AG04450 (cell line): ENCODE measurements around the gene ATF4. TPM values are rescaled to one million over a fixed set of nuclear protein-coding genes. Genes with fewer than 3 reads are reported as not detected.

Experiments used
- CTCF ChIA-PET: fragments of 300-600, 350-600 bp; formaldehyde crosslinking; extraction: SDS; loops from one replicate; lab custom pipeline; 2022; ENCODE audit warnings: antibody characterized with exemption, inconsistent platforms; lab: Charles Lee
- POLR2A ChIA-PET: fragments of 350-600 bp; formaldehyde crosslinking; extraction: SDS; loops from one replicate; lab custom pipeline; 2021; ENCODE audit warnings: antibody characterized with exemption, inconsistent platforms; lab: Yijun Ruan, JAX
- DNase-seq: peaks from one replicate; pipeline ENCODE4 v3.0.0-alpha.2; 2011; ENCODE audit warnings: low read depth, low spot score
- H3K27ac ChIP-seq: one replicate; pipeline ENCODE4 v1.5.1; 2012; ENCODE audit warnings: low read depth, low read length, control low read depth
- H3K27me3 ChIP-seq: one replicate; pipeline ENCODE4 v1.6.0; 2012; ENCODE audit warnings: low read length; ENCODE audit not compliant: control insufficient read depth, insufficient read depth
- H3K4me3 ChIP-seq: 2 replicates; pipeline ENCODE4 v1.5.1; 2011; ENCODE audit warnings: mild to moderate bottlenecking, low read depth, low read length, control low read depth
- H3K9me3 ChIP-seq: 2 replicates; pipeline ENCODE4 v1.5.1; 2012; ENCODE audit warnings: low read length; ENCODE audit not compliant: control insufficient read depth, insufficient read depth
- CTCF ChIP-seq: IDR thresholded peaks from 2 replicates; pipeline ENCODE4 v1.5.1; 2011; ENCODE audit warnings: low read depth, low read length, control low read depth, inconsistent platforms
- polyA plus RNA-seq: library from polyadenylated mRNA; depleted of rRNA; stranded (reverse); fragments of >200 nt; gene quantifications from 2 replicates; pipeline ENCODE4 v1.2.3, GENCODE V29; 2011

The ATF4 gene
- polyA plus RNA-seq, 1 experiment: 936 TPM

- CTCF ChIA-PET: interaction anchor here (2.0 kb wide), 1 partner anchor 22 kb away, joined by 12 read pairs; no protein-coding TSS in a partner anchor
- Histone ChIP-seq H3K9me3 (no peaks in the 10 kb centered on the region), H3K4me3 (no peak overlapping the region), H3K27ac (peak overlapping the region; percentile 47), H3K27me3 (no peaks in the 10 kb centered on the region)
- TF ChIP-seq CTCF: no peak
- POLR2A ChIA-PET: no interaction called here
- no peak for DNase-seq
Measured at GRCh38 chr22:39474351-39475111, 45.8 kb upstream of the ATF4 start.

GRCh38 chr22:39475337-39475736, 45.0 kb upstream of the ATF4 start:
- H3K27ac ChIP-seq: no peak overlapping the region
- TF ChIP-seq CTCF: no peak
- ChIA-PET CTCF (interaction anchor here (0.8 to 2.0 kb wide), 2 partner anchors 21 to 27 kb away, joined by 3 to 12 read pairs; partner anchors contain the start of gene MIEF1), POLR2A (no interaction called here)
- H3K27me3 ChIP-seq: peaks cover 6% of the 10 kb centered on the region
- no peak overlapping the region for H3K4me3 ChIP-seq
- no peak for DNase-seq
- H3K9me3 ChIP-seq: no peaks in the 10 kb centered on the region

GRCh38 chr22:39475902-39476301, 44.5 kb upstream of the ATF4 start:
- CTCF ChIA-PET: interaction anchor here (0.8 to 2.0 kb wide), 2 partner anchors 20 to 26 kb away, joined by 3 to 12 read pairs; partner anchors contain the start of gene MIEF1
- H3K9me3 ChIP-seq: no peaks in the 10 kb centered on the region
- POLR2A ChIA-PET: no interaction called here
- H3K27me3 ChIP-seq: peaks cover 10% of the 10 kb centered on the region
- DNase-seq: no peak
- H3K4me3 ChIP-seq: no peak overlapping the region
- no peak overlapping the region for H3K27ac ChIP-seq
- TF ChIP-seq CTCF: no peak

- Histone ChIP-seq H3K9me3 (no peaks in the 10 kb centered on the region), H3K27me3 (peaks cover 10% of the 10 kb centered on the region), H3K27ac (no peak overlapping the region), H3K4me3 (no peak overlapping the region)
- DNase-seq: no peak
- no peak for TF ChIP-seq CTCF
- ChIA-PET CTCF (interaction anchor here (2.0 kb wide), 1 partner anchor 20 kb away, joined by 12 read pairs; no protein-coding TSS in a partner anchor), POLR2A (no interaction called here)
Measured at GRCh38 chr22:39476664-39477063, 43.7 kb upstream of the ATF4 start.

- no peak for TF ChIP-seq CTCF
- no peak for DNase-seq
- CTCF ChIA-PET: no interaction called here
- Histone ChIP-seq H3K4me3 (no peak overlapping the region), H3K9me3 (no peaks in the 10 kb centered on the region), H3K27me3 (peaks cover 10% of the 10 kb centered on the region), H3K27ac (no peak overlapping the region)
- POLR2A ChIA-PET: no interaction called here
Measured at GRCh38 chr22:39477542-39477941, 42.8 kb upstream of the ATF4 start.
